GM19452 (cell line): ENCODE results near the gene OPN3.

Experiments
- ATAC-seq: cut with Tn5 transposase; IDR thresholded peaks from one replicate; pipeline ENCODE4 v1.9.1; 2021; ENCODE audit not compliant: unreplicated experiment

The OPN3 gene

DNA sequence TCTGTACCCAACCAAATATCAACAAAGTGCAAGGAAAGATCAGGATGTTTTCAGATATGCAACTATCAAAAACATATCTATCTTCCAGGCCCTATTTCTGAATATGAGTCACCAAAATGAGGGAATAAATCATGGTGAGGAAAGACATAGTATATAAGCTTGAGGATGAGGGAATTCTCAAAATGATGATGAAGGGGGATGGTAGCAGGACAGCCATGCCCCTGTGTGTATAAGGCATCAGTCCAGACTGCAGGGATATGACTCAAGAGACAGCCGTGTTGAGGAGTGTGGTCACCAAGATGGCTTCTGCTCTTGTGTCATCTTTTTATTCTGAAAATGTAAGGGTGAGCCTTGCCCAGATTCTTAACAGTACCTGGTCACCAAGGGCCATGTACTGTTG is 7.5 kb upstream of the OPN3 start:
- no peak for ATAC-seq

DNA sequence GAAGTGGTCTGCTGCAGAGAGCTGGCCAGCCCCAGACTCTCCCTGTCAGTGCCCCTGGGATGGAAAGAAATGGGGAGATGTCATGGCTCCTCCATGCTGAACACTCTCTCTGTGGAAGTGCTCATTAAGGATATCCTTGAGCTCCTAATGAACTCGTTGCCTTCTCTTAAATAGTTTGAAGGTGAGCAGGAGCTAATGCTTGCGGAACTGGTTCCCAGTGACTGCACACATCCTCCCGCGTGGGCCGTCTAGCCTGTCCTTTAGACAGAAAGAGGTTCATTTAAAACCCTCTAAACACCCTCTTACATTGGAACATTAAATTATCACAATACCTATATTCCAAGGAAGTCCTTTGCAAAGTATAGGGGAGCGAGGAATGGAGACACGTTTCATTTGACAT is 6.0 kb upstream of the OPN3 start:
- no peak for ATAC-seq

DNA sequence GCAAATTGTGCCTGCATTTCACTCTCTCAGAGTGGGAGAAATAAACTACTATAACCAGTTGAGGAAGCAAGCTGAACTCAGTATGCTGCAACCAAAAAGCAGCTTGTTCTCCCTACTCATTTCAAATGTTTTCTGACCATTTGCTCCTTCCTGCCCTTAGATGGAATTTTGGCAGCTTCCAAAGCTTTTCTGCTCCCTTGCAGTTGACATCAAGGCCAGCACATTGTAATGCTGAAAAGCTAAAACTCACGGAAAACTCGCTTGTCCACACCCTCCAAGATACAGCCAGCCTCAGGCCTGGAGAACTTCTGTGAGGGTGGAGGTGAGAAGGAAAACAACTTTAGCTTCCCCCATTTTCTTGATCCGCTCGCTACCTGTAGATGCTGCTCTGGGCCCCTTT is 5.0 kb upstream of the OPN3 start:
- ATAC-seq, result no peak

DNA sequence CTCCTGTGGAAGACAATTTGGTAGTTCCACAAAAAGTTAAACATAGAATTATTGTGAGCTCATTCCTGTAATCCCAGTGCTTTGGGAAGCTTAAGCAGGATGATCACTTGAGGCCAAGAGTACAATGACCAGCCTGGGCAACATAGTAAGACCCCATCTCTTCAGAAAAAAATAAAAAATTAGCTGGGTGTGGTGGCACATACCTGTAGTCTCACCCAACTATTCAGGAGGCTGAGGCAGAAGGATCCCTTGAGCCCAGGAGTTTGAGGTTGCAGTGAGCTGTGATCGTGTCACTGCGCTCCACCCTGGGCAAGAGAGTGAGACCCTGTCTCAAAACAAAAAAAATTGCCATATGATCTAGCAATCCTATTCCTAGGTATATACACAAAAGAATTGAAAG is 4.1 kb upstream of the OPN3 start:
- ATAC-seq, result no peak

DNA sequence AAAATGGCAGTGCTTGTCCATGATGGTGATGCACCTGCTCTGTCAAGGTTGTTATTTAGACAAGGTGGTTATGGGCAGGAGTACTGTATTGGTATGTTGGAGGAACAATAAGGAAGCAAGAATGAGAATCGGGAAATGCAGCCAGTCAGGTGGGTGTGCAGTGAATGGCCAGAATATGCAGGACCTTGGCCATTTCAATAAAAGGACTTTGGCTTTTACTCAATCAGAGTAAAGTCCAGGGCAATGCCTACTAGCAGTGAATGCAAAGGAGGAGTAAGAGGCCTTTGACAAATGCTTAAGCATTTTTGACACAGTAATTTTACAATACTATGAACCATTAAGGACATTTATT is 2.4 kb upstream of the OPN3 start:
- ATAC-seq, result no peak

DNA sequence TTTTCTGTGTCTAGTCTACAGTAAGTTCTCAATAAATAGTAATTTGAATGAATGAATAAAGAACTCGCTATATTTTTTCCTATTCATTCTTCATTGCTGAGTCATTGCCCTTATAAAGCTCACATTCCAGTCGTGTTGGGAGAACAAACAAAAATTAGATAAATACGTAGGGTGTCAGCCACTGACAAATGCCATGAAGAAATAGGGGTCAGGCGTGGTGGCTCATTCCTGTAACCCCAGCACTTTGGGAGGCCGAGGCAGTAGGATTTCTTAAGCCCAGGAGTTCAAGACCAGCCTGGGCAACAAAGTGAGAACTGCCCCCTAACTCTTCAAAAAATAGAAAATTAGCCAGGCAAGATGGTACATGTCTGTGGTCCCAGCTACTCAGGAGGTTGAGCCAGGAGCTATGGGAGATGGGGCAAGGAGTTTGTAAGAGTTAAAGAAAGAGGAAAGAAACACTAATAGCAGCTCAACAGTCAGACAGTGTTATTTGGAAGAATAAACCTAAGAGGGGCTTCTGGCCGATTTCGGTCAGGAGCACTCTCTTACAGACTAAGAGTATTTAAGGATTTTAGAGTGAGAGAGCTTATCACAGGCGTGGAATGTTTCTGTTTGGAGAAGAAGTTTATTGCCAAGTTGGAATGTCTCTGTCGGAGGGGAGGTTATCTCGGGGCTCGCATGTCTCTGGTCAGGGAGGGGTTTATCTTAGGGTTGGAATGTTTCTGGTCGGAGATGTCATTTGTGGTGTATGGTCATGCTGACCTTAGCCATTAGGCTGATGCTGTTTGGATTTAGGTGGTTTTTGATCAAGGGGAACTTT is 1.8 kb upstream of the OPN3 start:
- no peak for ATAC-seq

DNA sequence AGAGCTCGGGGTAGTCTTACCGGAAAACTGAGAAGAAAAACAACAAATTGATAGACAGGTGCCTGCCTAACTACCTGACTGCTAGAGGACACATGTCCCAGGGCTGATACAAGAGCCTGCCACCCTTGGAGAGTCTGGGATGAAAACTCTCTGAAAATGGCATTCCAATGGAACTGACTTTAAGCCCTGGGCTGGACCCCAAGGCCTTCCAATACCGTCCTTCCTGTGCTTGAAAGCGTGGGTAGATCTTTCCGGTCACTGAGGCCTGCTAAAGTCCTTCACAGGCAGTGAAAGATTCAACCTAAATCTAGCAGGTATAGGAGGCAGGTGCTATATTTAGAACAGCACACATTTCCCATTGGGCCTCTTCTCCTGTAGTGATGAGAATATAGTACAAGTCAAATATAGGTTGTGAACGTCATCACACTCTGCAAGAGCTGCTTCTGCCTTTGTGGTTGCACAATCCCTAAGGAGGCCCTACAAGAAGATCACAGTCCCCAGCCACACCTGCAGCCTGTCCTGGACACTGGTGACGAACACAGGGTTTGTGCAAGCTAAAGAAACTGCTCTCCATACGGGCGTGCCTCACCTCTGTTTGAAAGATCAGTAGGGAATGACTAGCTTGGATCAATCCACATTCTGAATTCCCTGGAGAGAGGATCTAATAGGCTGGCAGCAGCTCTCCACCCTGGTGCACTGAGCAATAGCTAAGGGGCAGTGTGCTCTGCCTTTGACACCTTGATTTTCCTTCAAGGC is 876 bp upstream of the OPN3 start:
- ATAC-seq, result no peak

DNA sequence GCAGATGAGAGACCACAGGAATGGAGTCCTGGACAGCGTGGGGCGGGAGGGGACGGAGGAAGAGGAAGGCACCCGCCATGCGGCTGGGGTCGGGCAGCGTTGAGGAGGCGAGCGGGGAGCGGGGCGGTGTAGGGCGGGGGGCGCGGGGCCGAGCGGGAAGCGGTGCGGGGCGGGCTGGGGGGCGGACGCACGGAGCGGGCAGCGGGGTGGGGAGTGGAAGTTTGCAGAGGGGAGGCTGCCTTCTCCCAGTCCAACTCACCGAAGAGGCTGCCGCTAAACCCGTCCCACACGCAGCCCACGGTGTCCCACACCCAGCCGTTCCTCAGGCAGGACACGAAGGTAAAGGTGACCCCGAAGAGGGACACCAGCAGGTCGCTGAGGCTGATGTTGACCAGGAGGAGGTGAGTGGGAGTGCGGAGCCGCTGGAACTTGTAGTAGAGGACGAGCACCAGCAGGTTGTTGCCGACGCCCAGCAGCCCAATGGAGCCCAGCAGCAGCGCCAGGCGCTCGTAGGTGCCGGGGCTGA is 483 bp downstream of the OPN3 start:
- ATAC-seq, result peak; percentile 52

DNA sequence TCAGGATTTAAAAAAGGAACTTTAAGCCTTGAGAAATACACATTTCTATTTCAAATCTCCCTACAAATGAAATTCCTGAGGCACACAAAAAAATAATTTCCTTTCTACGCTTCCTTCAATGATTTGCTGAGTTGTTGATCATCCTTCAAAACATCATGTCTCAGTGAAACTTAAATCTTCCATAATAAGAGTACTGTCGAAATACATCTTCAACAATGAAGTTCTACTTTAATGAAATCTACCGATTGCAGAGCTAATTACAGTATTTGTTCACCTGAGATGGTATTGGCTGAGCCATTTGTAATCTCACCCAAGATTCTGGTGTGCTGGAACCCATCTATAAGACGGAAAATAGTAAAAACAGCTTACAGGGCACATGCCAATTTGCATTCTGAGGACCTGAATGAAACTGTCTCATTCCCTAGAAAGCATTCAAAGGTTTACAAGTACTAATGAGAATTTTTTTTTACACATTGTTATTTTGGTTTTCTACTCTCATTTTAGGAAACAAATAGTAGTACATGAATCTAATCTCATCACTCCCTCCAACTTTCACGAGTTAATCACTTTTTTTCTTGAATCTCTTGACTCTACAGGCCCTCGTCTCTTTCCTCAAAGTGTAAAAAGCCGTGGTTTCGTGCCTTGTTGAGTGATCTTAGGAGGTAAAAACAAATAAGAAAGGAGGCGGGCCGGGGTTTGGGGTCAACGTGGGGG is 1.1 kb downstream of the OPN3 start:
- no peak for ATAC-seq

DNA sequence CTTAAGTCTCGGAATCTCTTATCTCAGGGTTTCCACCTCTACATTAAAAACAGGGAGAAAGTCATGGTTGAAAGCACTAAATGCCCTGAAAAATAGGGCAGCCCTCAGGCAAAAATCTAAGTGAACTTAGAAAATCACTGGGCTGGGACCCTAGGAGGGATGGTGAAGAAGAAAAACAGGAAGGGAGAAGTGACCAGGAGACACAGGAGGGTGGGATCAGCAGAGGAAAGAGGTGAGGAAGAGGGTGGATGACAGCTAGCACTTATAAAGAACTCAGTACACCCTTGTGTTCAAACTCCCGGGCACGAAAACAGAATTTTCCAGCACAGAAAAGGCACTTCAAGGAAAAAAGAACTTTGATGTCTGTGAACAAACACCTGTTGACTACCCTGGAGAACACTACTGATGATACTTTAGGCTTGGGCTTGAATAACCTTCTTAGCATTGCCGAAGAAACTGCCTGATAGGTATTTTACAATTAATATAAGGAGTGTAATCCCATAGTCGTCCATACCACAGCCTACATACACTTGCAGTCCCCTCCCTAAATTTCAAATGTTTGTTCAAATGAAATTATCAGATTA is 2.0 kb downstream of the OPN3 start:
- no peak for ATAC-seq

DNA sequence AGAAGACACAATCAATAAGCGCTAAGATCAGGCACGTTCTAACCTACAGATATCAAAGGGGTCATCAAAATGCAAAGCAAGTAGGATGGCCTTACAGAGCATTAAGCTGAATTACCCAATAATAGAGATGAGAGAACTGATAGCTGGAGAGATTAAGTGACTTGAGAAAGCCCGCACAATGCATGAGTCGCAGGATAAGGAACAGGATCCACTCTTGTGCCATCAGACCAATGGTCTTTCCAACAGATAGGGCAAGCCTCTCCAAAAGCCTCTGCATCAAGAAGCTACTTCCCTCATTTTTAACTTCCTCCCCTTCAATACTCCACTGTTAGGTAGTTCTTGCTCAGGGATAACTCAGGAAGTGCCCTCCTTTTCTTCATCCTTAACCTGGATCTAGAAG is 2.6 kb downstream of the OPN3 start:
- ATAC-seq, result no peak

DNA sequence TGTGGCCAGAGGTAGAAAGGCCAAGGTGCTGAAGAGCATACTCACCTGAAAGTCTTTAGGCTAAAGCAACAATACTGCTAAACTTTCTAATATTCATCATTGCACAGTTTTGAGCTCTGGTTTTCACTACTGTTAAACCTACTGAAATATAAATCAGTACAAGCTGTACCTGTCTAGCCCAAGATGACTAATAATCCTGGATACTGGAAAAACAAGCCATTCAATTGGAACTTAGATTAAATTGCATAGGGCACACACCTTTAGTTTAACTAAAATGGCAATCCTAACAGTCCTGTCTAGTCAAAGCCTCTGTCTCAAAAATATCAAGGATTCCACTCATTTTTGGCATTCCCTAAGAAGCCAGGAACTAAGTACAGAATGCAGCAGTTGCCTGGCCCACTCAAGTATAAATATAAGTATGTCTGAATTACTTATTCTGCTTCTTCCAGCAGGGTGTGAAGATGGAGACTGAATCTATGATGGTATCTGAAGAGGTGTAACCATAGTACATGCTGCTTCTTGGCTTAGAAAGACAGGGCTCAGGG is 3.1 kb downstream of the OPN3 start:
- ATAC-seq, result no peak

DNA sequence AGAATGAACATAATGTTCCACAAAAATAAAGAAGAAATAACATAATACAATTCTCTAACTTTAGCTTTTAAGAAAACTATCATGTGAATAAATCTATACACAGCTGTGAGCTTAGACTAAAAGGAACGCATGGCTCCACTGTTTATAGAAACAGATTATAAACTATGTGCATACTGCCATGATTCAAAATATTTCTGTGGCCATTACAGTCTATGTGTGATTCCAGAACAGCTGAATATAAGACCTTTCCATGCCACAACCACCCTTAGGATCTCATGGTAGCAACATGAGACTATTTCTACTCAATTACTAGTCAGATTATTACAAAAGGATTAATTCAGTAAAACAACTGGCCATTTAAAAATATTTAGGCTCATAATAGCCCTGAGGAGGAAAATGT is 3.9 kb downstream of the OPN3 start:
- ATAC-seq, result no peak

DNA sequence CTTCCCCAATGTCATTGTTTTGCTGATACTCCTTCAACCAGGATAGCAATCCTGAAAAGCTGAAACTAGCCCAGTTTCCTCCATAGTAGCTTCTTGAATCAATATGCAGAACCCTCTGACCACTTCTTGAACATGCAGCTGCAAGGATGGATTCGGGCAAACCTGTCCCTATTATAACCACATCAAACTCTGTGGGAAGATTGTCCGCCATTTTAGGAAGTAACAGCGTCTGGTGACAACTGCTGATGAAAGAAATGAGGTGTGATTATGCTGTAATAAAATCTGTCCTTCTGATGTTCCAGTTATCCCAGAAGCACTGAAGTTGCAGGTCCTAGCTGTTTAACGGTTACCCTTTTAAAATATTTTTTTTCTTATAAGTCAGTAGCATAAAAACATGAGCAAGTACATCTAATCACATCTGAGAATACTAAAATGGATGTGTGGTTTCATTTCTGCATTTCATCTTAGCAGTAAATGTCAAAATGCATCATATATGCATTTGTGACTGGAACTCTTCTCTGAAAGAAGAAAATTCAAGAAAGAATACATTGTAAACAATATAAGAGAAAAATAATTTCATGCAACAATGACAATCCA is 4.5 kb downstream of the OPN3 start:
- no peak for ATAC-seq

DNA sequence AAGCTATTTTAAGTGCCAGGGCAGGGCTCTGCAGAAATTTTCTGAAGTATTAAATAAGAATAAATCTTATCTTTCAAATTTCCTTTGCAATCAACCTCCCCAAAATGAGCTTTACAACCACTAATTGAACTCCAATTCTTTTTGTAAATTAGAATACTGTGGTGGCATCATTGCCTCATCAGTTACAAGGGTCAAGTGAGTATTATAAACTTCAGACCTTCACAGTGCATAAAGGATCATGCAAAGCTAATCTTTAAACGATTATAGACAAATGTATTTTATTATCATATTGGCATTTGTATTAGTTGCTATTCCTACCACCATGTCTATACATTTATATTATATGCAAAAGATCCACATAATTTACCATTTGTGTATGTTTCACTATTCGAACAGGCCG is 7.2 kb downstream of the OPN3 start:
- ATAC-seq, result no peak

DNA sequence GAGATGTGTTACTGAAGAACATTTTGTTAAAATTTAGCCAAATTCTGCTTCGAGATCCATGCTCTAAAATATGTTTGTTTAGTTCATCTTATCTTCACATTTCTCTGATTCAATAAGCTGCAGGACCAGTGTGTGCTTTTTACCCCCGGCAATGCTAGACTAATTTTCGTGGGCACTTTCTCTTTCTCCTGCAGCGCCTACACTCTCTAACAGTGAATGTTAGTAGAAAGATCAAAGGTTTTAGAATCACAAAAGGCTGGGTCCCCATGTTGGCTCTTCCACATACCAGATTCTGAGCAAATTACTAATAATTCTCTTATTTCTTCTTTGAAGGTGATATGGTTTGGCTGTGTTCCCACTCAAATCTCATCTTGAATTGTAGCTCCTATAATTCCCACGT is 8.5 kb downstream of the OPN3 start:
- ATAC-seq, result no peak

DNA sequence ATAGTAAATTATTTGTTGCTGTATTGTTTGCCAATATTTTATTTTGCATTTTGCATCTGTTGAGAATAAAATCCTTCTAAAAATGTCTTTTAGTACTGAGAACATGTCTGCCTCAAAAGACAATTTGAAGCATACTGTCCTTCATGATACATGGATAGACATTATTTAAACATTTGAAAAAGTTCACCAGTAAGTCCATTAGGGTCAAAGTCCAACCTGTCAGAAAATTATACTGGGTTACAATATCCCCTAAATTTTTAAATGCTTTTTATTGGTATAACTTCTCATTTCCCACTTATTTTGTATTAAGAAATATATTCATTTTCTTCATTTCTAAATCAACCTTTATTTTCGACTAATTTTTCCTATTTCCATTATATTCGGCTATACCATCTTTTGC is 9.3 kb downstream of the OPN3 start:
- ATAC-seq, result no peak

DNA sequence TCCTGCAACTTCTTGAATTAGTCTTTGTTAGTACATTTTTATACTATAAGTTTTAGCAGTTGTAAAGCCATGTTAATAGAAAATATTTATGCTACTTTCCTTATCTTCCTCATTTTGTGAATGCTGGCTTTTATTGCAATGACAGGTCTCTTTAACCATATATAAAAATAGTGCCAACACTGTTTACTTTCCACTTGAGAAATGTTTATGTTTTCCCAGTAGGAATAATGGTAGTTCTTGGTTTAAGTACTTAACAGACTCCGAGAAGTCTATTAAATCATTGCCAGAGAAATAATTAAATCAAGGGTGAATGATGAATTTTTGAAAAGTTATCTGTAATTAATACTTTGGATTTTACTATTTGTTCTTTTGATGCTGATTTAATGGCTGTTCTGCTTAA is 9.7 kb downstream of the OPN3 start:
- no peak for ATAC-seq

DNA sequence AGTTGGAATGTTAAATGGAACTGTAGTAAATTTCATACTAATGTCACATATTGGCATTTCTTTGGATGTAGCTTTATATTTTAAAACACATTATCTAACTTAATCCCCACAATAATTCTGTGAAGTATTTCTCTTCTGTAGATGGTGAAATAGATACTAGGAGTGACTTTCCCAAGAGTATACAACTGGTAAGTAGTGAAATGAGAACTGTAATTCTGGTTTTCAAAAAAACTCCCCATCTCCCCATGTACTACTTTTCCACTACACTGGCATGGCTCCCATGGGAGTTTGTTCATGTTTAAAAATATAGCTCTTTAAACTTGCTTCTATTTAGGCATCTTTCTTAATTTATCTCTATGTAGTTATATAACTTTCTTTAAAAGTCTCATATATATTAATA is 10.2 kb downstream of the OPN3 start:
- no peak for ATAC-seq

DNA sequence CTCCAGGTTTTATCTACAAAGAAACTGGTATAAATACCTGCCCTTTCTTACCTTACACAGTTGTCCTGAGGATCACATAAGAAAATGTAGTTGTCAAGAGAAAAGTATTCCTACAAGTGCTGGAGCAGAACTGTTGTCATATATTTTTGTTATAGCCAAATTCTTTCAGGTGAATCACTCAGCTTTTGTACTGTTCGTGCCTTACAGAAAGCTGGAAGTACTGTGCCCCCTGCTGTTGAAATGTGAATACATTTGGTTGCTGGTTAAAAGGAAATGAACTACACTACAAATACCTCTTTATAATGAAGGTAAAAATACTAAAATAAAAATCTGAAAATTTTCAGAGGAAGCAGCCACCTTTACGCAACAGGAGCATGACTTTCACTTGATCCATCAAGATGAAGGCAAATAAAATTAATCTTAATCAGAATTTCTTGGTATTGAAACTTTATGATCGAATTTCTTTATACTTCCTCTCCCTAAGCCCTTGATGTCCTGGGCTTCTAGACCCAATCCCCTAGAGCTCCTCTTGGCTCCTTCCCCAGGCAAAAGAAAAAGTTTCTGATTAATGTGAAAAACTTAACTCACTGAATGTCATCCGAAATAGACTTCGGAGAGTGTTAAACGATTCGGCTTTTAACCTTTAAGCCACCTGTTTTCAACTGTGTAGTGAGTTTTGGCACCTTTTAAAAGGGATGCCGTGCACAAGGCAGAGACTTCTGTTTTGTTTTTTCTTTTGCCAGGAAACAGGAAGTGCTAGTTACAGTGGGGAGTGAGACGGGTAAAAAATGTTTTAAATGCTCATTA is 12.5 kb downstream of the OPN3 start:
- peak; percentile 82 for ATAC-seq
